Prostate gland (tissue), 2 donors: ENCODE results near the gene GEMIN7.

Source experiments
- POLR2A ChIP-seq: fragments of 450-650 bp; IDR thresholded peaks from one replicate; pipeline ENCODE4 v1.6.1; 2016; ENCODE audit warnings: antibody characterized with exemption, mild to moderate bottlenecking
- POLR2AphosphoS5 ChIP-seq: sonication (generic); formaldehyde crosslinking; IDR thresholded peaks from one replicate; pipeline ENCODE4 v1.6.1; 2017; ENCODE audit warnings: antibody characterized with exemption
- TF ChIP-seq, protein P1 (sequence below), 4 experiments: fragments of 200-600 bp in 2 of 4; fragments of 450-650 bp in 2 of 4; sonication (generic) in 2 of 4; IDR thresholded peaks; 1 replicate in 3 of 4; 2 replicates in 1 of 4; pipeline ENCODE4 v1.5.1; 2016 to 2019; ENCODE audit warnings: antibody characterized with exemption in 4 of 4, mild to moderate bottlenecking in 2 of 4, moderate library complexity in 2 of 4

DNA sequence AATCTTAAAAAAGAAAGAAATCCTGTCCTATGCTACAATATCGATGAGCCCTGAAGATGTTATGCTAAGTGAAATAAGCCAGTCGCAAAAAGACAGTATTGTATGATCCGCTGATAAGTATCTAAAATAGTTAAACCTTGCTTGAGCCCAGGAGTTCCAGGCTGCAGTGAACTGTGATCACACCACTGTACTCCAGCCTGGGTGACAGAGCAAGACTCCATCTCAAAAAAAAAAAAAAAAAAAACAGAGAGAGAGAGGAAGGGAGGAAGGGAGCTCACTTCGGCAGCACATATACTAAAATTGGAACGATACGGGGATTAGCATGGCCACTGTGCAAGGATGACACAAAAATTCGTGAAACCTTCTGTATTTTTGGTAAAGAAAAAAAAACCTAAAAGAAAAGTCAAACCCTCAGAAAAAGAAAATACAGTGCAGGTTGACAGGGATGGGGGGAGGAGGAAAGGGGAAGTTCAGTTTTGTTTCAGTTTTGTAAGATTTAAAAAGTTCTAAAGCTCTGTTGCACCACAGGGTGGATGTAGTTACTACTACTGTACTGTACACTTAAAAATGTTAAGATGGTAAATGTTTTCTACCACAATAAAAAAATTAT, 31.8 kb upstream of the GEMIN7 start:
- TF ChIP-seq, protein P1, sequence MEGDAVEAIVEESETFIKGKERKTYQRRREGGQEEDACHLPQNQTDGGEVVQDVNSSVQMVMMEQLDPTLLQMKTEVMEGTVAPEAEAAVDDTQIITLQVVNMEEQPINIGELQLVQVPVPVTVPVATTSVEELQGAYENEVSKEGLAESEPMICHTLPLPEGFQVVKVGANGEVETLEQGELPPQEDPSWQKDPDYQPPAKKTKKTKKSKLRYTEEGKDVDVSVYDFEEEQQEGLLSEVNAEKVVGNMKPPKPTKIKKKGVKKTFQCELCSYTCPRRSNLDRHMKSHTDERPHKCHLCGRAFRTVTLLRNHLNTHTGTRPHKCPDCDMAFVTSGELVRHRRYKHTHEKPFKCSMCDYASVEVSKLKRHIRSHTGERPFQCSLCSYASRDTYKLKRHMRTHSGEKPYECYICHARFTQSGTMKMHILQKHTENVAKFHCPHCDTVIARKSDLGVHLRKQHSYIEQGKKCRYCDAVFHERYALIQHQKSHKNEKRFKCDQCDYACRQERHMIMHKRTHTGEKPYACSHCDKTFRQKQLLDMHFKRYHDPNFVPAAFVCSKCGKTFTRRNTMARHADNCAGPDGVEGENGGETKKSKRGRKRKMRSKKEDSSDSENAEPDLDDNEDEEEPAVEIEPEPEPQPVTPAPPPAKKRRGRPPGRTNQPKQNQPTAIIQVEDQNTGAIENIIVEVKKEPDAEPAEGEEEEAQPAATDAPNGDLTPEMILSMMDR (IDR thresholded peaks at IDR 0.05), result no peak
- TF ChIP-seq POLR2AphosphoS5 (no peak), POLR2A (no peak)
